Activated CD4-positive, alpha-beta T cell treated with anti-CD3 and anti-CD28 coated beads, Interleukin-2, amount 50 U/mL, for 24 hours (primary cell): ENCODE data around the gene ARHGAP21.
"Not testable (repeated sequence)": the region's sequence is repeated elsewhere in the genome, so short reads cannot be mapped to it uniquely, and the experiment has no call there.

Experiments
- DNase-seq, 2 donors: peaks; one replicate each; pipeline ENCODE4 v3.0.0-alpha.2; 2020; ENCODE audit warnings: low read depth in 1 of 2, low spot score in 1 of 2

Gene ARHGAP21

DNA sequence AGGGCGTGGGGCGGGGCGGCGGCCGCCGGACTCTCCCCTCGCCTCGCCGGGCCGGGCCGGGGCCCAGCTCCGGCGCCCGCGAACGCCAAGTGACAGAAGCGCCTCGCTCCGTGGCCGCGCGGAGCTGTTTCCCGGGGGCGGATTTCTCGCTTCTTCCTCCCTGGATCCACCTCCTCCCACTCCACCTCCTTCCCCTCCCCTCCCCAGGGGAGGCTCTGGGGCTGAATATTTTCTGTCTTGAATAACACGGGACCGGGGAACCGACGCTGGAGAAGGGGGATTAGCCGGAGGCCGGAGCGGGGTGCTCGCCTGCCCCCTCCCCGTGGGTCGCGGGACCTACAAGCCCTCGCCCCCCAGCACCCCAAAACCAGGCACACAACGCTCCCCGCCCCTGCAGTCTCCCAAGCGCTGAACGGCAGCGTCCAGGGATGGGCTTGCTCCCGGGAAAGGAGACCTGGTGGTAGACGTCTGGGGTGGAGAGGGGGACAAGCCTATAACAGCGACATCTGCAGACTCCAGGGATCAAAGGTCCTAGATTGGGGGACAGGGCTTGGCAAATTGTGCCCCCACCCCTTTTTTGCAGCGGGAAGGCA is at the start of gene ARHGAP21:
ARHGAP21 (minus strand) TSS at position 100 of the 593 bp plus-strand sequence. CDS start 1,988 bp downstream, outside the sequence.
- no peak for DNase-seq

DNA sequence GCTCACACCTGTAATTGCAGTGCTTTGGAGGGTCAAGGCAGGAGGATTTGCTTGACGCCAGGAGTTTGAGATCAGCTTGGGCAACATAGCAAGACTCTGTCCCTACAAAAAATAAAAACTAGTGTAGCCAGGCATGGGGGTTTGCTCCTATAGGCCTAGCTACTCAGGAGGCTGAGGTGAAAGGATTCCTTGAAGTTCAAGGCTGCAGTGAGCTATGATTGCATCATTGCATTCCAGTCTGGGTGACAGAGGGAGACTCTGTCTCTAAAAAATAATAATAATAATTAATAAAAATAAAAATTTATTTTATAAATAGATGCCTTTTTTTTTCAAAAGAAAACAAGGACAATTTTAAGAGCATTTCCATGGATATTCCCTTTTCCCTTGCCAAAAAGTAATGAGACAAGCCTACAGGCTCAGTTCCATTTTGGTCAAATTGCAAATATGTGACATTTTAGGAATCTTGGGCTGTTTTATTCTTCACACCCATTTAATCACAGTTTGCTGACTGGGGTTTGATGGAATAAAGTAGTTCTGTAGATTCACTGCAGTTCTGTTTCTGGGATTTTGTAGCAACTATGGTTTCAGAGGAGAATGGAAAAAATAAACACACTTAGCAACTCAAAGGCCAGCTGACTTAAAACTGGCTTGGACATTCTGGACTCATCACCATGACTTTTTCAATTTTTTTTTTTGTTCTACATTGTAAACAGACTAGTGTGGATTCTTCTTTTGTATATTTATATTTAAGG is 48.4 kb upstream of the ARHGAP21 start:
- no peak for DNase-seq

DNA sequence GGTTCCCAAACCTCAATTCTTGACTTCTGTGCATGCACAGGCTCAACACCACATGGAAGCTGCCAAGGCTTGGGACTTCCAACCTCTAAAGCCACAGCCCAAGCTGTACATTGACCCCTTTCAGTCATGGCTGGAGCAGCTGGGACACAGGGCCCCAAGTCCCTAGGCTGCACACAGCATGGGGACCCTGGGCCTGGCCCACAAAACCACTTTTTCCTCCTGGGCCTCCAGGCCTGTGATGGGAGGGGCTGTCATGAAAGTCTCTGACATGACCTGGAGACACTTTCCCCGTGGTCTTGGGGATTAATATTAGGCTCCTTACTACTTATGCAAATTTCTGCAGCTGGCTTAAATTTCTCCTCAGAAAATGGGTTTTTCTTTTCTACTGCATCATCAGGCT is 41.3 kb upstream of the ARHGAP21 start:
- not testable (repeated sequence) for DNase-seq

DNA sequence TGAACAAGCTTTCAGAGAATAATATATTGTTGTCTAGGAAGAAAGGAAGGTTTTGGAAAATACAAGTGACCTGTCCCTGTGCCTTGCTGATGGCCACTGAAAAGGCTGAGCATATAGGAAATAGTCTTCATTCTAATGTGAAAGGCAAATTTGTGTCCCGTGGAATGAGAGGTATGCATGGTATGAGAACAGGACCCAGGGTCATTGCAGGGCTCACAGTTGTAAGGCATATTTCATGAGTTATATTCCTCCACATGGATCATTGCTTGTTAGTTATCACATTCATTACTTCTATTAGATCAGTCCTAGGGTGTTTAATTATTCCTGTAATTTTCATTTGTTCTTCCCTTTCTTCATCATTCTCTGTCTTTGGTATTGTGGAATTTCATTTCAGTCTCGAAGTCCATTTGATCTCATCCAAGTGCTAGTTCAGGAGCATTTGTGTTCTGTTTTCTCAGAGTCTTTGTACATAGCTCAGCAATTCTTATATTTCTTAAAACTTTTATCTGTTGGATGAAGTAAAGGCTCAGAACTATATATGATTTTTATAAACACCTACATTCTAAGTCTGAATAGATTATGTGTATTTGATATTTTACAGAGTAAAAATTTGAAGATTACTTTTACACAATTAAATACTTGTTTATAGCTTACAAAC is 39.4 kb upstream of the ARHGAP21 start:
- no peak for DNase-seq

DNA sequence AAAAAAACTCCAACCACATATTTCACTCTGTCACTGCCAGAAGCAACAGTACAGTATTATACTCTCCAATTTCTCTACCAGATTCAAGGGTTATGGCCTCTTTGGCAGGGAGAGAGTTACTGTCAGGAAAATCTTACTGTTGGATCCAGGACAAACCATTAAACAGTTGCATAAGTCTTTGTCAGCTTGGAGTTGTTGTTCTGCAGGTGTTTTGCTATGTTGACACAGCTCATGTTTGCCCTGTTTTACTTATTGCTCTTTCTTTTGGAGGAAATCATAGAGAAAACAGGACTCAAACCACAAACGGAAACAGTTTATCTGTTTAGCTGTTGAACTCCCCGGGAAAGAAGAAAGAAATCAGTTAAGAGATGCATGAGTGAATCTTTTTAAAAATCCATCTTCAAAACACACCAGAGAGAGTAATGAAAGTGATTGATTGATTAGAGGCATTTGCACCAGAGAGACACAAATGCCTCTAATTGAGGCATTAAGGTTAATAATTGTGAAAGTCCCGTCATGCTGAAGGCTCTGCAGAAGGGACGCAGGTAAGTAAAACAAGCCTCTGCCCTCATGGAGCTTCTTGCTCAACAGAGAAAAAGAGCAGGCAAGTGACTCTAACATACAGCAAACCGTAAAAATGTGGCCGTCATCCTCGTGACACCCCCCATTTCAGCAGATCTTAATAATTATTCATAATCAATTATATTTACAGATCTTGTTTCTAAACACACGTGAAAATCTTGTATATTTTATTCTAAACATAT is 38.7 kb upstream of the ARHGAP21 start:
- DNase-seq: no peak

DNA sequence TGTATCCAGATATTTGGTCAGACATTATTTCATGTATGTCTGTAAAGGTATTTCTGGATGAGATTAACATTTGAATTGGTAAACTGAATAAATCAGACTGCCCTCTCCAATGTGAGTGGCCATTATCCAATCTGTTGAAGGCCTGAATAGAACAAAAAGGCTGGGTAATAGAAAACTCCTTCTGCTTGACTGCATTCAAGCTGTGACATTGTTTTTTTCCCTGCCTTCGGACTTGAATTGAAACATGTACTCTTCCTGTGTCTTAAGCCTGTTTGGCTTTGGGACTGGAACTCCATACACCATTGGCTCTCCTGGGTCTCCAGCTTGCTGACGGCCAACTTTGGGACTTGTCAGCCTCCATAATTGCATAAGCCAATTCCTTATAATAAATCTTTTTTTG is 36.0 kb upstream of the ARHGAP21 start:
- DNase-seq: no peak

DNA sequence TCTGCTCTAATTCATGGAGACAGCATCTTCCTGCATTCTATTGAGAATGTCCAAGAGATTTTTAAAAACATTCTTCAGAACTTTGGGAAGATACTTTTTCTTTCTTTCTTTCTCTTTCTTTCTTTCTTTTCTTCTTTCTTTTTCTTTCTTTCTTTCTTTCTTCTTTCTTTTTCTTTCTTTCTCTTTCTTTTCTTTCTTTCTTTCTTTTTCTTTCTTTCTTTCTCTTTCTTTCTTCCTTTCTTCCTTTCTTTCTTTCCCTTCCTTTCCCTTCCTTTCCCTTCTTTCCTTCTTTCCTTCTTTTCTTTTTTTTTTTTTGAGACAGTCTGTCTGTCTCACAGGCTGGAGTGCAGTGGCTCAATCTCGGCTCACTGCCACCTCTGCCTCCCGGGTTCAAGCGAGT is 34.6 kb upstream of the ARHGAP21 start:
- DNase-seq: not testable (repeated sequence)

DNA sequence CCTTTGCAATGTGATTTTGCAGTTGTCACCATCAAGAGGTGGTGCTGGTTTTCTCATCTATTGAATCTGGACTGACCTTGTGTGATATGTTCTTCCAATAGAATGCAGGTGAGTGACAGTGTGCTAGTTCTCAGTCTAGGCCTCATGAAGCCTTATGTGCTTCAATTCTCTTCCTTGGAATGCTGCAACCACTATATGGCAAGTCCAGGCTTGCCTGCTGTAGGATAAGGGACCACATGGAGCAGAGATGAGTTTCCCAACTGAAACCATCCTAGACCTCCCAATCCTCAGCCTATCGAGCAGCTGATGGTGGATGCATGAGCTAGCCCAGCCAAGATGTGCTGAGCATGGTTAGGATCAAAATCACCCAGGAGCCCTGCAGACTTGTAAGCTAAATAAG is 32.6 kb upstream of the ARHGAP21 start:
- DNase-seq: no peak

DNA sequence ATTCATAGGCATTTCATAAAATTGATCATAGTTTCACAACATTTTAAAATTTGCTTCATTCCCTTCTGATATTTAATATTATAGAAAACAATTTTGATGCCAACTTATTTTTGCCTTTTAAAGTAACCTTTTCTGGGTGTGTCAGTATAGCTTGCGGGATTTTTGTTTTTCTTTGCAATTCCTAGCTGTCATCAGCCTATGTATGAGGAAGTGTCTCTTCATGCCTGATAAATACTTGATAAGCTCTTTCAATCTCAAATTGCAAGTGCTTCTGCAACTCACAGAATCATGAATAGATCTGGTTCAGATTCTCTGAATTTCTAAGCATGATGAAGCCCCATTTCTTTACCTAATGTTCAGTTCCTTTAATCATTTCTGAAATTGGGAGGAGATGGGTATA is 28.0 kb upstream of the ARHGAP21 start:
- DNase-seq: no peak

DNA sequence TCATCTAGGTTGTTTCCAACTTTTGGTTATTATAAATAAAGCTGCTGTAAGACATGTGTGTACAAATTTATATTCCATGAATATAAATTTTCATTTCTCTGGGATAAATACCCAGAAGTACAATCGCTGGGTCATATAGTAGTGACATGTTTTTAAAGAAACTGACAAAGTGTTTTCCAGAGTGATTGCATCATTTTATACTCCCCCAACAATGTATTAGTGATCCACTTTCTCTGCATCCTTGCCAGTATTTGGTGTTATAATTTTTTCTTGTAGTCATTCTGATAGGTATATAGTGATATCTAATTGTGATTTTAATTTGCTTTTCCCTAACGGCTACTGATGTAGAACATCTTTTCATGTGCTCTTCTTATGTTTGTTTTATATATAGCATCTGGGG is 27.0 kb upstream of the ARHGAP21 start:
- no peak for DNase-seq

DNA sequence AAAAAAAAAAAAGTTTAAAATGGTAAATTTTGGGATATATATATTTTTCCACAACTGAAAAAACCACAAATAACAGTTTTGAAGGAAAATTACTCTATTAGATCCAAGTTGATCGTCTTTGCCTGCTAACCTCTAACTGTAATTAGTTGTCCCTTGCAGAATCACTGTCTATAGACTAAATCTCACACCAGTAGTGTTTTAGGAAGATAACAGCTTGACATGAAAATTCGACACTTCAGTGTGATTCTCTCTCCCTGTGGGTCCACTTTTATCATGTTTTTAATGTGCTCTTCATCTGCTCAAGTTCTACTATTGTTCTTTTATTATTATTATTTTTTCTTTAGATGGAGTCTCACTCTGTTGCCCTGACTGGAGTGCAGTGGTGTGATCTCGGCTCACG is 24.5 kb upstream of the ARHGAP21 start:
- no peak for DNase-seq

DNA sequence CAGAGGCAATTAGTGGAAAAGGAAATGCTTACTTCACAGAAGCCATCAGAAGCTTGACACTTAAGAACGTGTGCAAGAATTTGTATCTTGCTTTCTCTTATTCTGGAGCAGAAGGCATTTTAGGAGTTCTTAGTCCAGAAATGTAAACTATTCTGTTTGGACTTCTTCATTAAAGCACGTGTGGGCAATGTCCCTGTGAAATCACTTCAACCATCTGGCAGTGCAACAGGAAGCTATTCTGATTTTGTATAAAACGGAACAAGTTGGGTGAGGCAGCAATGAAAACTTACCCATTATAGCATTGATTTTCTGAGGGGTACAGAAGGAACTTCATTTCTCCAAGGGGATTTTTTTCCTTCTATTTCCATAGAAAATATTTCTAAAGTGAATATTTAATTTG is 21.3 kb upstream of the ARHGAP21 start:
- DNase-seq: no peak

DNA sequence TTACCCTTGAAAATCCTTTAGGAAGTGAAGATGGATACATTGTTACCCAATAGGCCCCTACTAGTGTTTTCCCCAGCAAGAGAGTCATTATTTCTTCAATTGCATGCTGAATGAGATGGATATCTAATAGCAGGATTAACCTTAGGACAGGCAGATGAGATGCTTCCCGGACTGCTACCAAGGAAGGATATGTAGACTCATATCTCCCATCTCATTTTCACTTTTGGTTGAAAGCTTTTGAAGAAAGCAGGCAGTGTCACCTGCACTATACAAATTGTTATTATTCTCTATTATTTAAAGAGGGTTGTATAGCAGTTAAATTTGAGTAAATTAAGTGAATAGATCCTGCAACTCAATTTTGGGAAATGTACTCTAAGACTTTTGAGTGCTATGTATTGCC is 17.0 kb upstream of the ARHGAP21 start:
- no peak for DNase-seq

DNA sequence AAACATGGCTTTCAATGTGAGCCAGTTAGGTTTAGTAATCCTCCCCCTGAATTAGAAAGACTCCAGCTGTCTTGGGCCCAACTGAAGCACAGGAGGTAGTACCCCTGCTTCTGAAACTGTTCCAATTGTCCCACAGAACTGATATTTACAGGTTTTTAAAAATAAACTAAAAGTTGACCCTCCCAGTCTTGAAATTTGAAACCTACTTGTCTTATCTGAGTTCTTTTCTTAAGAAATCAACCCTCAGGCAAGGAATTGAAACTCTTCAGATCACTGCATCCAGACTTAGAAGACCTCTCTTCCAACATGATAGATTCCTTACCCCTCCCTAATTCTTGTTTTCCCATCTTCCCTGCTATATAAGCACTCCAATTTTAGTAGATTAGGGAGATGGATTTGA is 13.3 kb upstream of the ARHGAP21 start:
- DNase-seq: no peak

DNA sequence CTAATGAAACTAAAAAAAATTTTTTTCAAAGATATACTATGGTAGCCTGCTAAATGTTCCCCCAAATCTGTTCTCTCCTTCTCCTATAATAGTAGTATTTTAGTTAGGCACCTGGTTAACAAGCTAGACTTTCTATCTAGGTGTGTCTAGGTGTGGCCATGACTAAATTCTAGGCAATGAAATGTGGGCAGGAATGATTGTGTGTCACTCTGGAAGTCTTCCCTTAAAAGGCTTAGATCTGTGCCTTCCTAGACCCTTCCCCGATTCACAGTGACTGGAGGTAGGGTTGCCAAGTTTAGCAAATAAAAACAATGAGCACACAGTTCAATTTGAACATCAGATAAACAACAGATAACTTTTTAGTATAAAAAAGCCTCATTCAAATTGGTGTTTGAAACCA is 8.3 kb upstream of the ARHGAP21 start:
- no peak for DNase-seq

DNA sequence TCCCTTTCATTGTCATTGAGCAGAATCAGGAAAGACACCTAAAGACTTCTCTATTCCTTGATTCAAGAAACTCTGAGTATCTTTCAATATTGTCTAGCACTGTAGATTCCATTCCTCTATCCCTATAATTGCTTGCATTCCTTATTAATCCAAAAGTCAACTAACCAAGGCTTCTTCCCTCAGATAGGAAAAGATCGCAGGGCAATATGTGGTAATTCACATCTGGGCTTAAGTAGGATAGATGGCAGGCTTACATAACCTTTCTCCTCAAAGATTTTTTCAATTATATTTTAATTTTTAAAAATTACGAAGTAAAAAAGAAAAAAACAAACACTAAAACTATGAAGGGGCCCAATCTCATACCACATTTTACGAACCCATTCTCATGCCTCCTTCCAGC is 7.1 kb upstream of the ARHGAP21 start:
- no peak for DNase-seq

DNA sequence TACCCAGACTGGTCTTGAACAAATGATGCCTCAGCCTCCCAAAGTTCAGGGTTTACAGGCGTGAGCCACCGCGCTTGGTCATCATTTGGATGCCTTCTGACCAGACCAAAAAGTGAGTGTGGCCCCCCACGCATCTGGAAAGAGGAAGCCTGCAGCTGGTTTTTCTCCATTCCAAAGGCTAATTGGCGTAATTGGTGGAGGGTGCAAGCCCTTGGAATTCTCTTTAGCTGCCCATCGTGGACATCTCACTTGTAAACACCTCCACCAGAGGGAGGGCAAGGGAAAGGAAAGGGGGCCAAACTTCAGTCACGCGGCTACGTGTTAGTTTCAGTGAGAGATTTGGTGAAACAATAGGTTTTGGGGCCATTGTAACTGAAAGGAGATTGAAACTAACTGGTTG is 4.1 kb upstream of the ARHGAP21 start:
- no peak for DNase-seq

DNA sequence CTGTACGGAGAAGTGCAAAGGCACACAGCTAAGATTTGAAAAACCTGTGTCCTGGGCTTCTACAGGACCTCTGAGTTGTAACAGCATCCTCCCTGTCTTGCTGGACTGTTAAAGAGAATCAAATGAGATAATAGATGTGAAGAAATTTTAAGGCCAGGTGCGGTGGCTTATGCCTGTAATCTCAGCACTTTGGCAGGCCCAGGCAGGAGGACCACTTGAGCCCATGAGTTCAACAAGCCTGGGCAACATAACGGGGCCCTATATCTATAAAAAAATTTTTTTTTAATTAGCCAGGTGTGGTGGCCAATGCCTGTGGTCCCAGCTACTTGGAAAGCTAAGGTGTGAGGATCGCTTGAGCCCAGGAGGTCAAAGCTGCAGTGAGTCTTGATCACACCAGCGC is 2.9 kb upstream of the ARHGAP21 start:
- no peak for DNase-seq

DNA sequence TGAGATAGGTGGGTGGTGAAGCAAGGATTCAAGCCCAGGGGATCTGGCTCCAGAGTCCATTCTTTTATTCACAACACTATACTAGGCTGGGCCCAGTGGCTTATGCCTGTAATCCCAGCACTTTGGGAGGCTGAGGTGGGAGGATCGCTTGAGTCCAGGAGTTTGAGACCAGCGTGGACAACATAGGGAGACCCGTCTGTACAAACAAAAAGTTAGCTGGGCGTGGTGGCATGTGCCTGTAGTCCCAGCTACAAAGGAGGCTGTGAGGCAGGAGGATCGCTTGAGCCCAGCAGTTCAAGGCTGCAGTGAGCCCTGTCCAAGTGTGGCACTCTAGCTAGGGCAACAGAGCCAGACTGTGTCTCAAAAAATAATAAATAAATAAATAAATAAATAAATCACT is 2.3 kb upstream of the ARHGAP21 start:
- not testable (repeated sequence) for DNase-seq

DNA sequence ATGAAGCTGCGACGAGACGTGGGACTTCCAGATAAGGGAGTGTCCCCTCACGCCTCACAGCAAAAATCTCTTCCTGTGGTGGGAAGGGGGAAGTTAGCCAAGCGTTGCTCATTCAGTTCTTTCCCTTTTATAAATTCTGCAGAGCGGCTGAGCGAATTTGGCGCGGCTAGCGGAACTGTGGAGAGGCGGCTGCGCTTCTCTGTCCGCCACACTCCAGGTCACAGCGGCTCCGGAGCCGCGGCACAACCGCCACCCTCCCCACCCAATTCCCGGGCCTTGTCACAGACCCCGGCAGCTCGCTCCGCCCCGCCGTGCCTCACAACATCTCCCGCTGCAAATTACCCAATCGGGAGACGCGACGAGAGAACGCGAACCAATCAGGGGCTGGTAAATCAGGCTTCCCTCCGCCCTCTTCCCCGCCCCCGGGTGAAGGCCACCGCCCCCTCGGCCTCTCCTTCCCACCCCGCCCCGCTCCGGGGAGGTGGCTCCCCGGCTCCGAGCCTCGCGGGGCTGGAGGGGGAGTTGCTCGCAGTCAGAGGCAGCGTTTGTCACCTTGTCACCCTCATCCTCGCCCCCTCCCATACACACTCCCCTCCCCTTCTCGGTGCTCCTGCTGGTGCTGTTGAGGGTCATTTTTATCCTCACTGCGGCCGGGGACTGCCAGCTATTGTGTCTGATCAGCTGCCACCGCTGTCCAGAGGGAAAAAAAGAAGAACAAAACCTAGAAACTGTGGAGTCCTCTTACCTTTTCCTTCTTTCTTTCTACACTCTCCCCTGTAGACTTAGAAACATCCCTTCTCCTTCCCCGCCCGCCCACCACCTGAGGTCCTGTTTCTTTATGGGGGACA is 918 bp upstream of the ARHGAP21 start:
- DNase-seq: peak; percentile 86 to 95

DNA sequence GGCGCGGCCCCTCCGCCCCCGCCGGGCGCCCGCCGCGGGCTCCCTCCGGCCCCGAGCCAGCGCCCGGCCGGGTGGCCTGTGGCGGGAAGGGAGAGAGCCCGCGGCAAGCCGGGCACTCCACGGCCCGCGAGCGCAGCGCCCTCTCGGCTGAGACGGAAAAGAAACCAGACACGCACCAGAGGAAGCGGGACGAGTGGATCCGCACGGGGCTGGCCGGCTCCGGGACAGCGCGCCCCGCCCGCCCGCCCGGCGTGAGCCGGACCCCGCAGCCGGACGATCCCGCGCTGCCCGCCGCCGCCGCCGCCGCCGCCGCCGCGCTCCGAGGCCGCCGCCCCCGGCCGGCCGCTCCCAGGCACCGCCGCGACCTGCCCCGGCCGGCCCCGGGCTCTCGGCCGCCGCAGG is 300 bp downstream of the ARHGAP21 start:
- no peak for DNase-seq
